Measurements from ENCODE around the gene GPRC5C. TPM values are rescaled to one million over a fixed set of nuclear protein-coding genes. Genes with fewer than 3 reads are reported as not detected.
A peak's percentile ranks its signal among the peaks of the same experiment; 100 is the strongest.

GPRC5C gene
- total and polyA plus RNA-seq, 2 of the 8 experiments (the other 6 are each of a cell fraction or from before 2014, with no cell fraction given) = 18.3 to 55.8 TPM

GRCh38 chr17:74432766-74433391 lies 991 bp downstream of the GPRC5C start:
- Histone ChIP-seq H2BK5ac (ENCODE audit: low read depth, low read length) (0 out of 2 replicates have a peak overlapping the region, but pooled peaks have one; percentile 2), H3K36me3 (ENCODE audit: control insufficient read depth in 2 of 4, insufficient read depth in 4 of 4, low read length in 3 of 4) (no peaks in the 10 kb centered on the region), H4K8ac (ENCODE audit: extremely low read depth, insufficient read depth, low read length) (peak overlapping the region; percentile 54; the same call in 1 of the 2 replicates), H3K4me2 (ENCODE audit: insufficient read depth in 1 of 2, low read depth in 2 of 2, low read length in 2 of 2) (peak overlapping the region; percentile 96 to 100), H3K27me3 (replicated peaks in 1 of 4; ENCODE audit: control insufficient read depth in 3 of 4, extremely low read depth in 1 of 4, insufficient read depth in 3 of 4, low read length in 3 of 4) (peaks cover 0 to 22% (median 13%) of the 10 kb centered on the region in 4 experiments; a peak in 5 of 7 replicates), H3K9ac (replicated peaks in 1 of 4; ENCODE audit: extremely low read depth in 1 of 4, low read depth in 3 of 4, low read length in 3 of 4) (peak overlapping the region in 3 of 4 experiments; percentile 51 to 67 (median 61); a peak in 4 of 7 replicates), H2BK120ac (replicated peaks; ENCODE audit: low read depth, low read length) (no peak overlapping the region), H2AFZ (ENCODE audit: low read length) (no peak overlapping the region), H3K23me2 (ENCODE audit: low read depth, low read length) (peaks cover 24% of the 10 kb centered on the region), H3K79me1 (ENCODE audit: low read depth, low read length) (0 out of 2 replicates have a peak, but pooled peaks cover 2% of the 10 kb centered on the region), H2BK15ac (ENCODE audit: low read length) (no peak overlapping the region), H2BK20ac (ENCODE audit: low read length) (no peak overlapping the region), H3K79me2 (ENCODE audit: control insufficient read depth in 1 of 2, insufficient read depth in 2 of 2, low read length in 2 of 2) (peaks cover 0 to 3% of the 10 kb centered on the region in 2 experiments; a peak in 1 of 4 replicates), H4K20me1 (replicated peaks in 1 of 2; ENCODE audit: control insufficient read depth in 1 of 2, insufficient read depth in 2 of 2, low read length in 2 of 2) (peaks cover 0 to 2% of the 10 kb centered on the region in 2 experiments), H3K56ac (replicated peaks; ENCODE audit: insufficient read length, low read depth, low read length) (no peak overlapping the region), H4K5ac (ENCODE audit: insufficient read length, low read depth, low read length) (peak overlapping the region; percentile 75), H3K9me3 (ENCODE audit: insufficient read depth in 2 of 2, low read depth in 1 of 2, low read length in 1 of 2) (no peaks in the 10 kb centered on the region), H3K4me3 (ENCODE audit: extremely low read depth in 1 of 4, insufficient read depth in 2 of 4, low read depth in 3 of 4, low read length in 4 of 4) (peak overlapping the region; percentile 52 to 84 (median 79)), H3K14ac (ENCODE audit: insufficient read length) (no peak overlapping the region), H4K91ac (replicated peaks; ENCODE audit: insufficient read length, low read length) (peak overlapping the region; percentile 23), H2BK12ac (ENCODE audit: low read depth, low read length) (peak overlapping the region; percentile 97), H2AK5ac (ENCODE audit: low read depth, low read length) (no peak overlapping the region), H3K18ac (ENCODE audit: extremely low read depth, low read length) (peak overlapping the region; percentile 87), H3K27ac (ENCODE audit: low read depth, low read length) (no peak overlapping the region), H3K23ac (ENCODE audit: insufficient read length) (no peak overlapping the region), H3K4ac (replicated peaks; ENCODE audit: insufficient read length, low read depth, low read length) (no peak overlapping the region), H3K4me1 (replicated peaks in 1 of 4; ENCODE audit: control insufficient read depth in 3 of 4, insufficient read depth in 4 of 4, low read length in 3 of 4) (peaks cover 10 to 28% (median 18%) of the 10 kb centered on the region in 4 experiments)
- 4% methylated on average over 20 of the region's 23 CpGs; no CpG with 5 or more reads in 1 of the 2 experiments for WGBS, 2 experiments (ENCODE audit: extremely low coverage in 1 of 2, insufficient coverage in 1 of 2, insufficient read length in 1 of 2, insufficient replicate concordance in 2 of 2, low coverage in 1 of 2, low lambda C conversion rate in 2 of 2, missing lambda C conversion rate in 1 of 2)
- CTCF ChIA-PET (ENCODE audit: partially characterized antibody) = interaction anchor here (0.7 to 7.3 kb wide), 5 partner anchors 12 to 70 kb away, joined by 3 to 63 read pairs (median 5); no protein-coding TSS in a partner anchor
- POLR2A ChIA-PET (ENCODE audit: partially characterized antibody) = interaction anchor here (0.6 to 3.8 kb wide), 12 partner anchors 11 to 95 kb away, joined by 3 to 17 read pairs (median 4); no protein-coding TSS in a partner anchor
- FAIRE-seq (no peak), DNase-seq (ENCODE audit: low read depth in 1 of 2, low spot score in 2 of 2) (peak in 1 of 2 experiments; percentile 64)
- TF ChIP-seq PHF8 (conservative IDR thresholded peaks at IDR 0.05; ENCODE audit: low read depth, low read length) (0 out of 2 replicates have a peak, but pooled peaks have one; percentile 24), SRF (IDR thresholded peaks at IDR 0.05; ENCODE audit: low read depth, low read length) (no peak), HDAC2 (IDR thresholded peaks at IDR 0.05; ENCODE audit: borderline replicate concordance in 1 of 2, low read depth in 2 of 2, low read length in 2 of 2) (no peak), USF2 (IDR thresholded peaks at IDR 0.05; ENCODE audit: low read length) (no peak), GABPA (IDR thresholded peaks at IDR 0.05; ENCODE audit: borderline replicate concordance, insufficient read depth, low read length) (no peak), ATF3 (IDR thresholded peaks at IDR 0.05; ENCODE audit: insufficient read depth, low read depth, low read length) (no peak), SAP30 (IDR thresholded peaks at IDR 0.05; ENCODE audit: insufficient read depth, insufficient replicate concordance, low read length) (no peak), RNF2 (IDR thresholded peaks at IDR 0.05; ENCODE audit: borderline replicate concordance, low read depth, low read length, missing control alignments, poor library complexity, severe bottlenecking) (no peak)
